ENCODE data around the gene ATMIN.

The ATMIN gene

GRCh38 chr16:81035398-81035974 lies at the start of gene ATMIN:
Gene ATMIN (plus strand): TSS chr16:81035842. CDS start chr16:81035871, 29 bp downstream.
- TF ChIP-seq CTCF (IDR thresholded peaks at IDR 0.05) = peak; percentile 95
- peak within 1 kb of the TSS; percentile 74 for H2AFZ ChIP-seq
- H3K4me3 ChIP-seq (ENCODE audit: low read depth, low read length) = peak within 1 kb of the TSS; percentile 64
- H3K79me2 ChIP-seq = peaks cover 19% of the 10 kb centered on the region
- peak within 1 kb of the TSS; percentile 12 for H3K27ac ChIP-seq
- no peaks in the 10 kb centered on the region for H3K9me3 ChIP-seq (ENCODE audit: control insufficient read depth, low read length)
- no peak within 1 kb of the TSS for H3K9ac ChIP-seq
- no peaks in the 10 kb centered on the region for H3K27me3 ChIP-seq (ENCODE audit: control insufficient read depth, insufficient read depth, low read length)
- H3K36me3 ChIP-seq (ENCODE audit: control insufficient read depth, insufficient read depth, low read length) = no peaks in the 10 kb centered on the region
- H3K4me2 ChIP-seq (ENCODE audit: low read length) = peak within 1 kb of the TSS; percentile 85
- H3K4me1 ChIP-seq = peaks cover 5% of the 10 kb centered on the region

- H3K4me3 ChIP-seq (ENCODE audit: low read depth, low read length) = no peak overlapping the region
- no peak overlapping the region for H3K27ac ChIP-seq
- no peak overlapping the region for H3K9ac ChIP-seq
- no peaks in the 10 kb centered on the region for H3K4me1 ChIP-seq
- no peaks in the 10 kb centered on the region for H3K27me3 ChIP-seq (ENCODE audit: control insufficient read depth, insufficient read depth, low read length)
- H3K9me3 ChIP-seq (ENCODE audit: control insufficient read depth, low read length) = no peaks in the 10 kb centered on the region
- H3K36me3 ChIP-seq (ENCODE audit: control insufficient read depth, insufficient read depth, low read length) = no peaks in the 10 kb centered on the region
- TF ChIP-seq CTCF (IDR thresholded peaks at IDR 0.05) = no peak
- no peak overlapping the region for H3K4me2 ChIP-seq (ENCODE audit: low read length)
- H3K79me2 ChIP-seq = peaks cover 9% of the 10 kb centered on the region
- H2AFZ ChIP-seq = no peak overlapping the region
Measured at GRCh38 chr16:80986557-80986956, 49.1 kb upstream of the ATMIN start.

GRCh38 chr16:80988756-80989155 lies 46.9 kb upstream of the ATMIN start:
- Histone ChIP-seq H3K4me2 (ENCODE audit: low read length) (no peak overlapping the region), H3K79me2 (peaks cover 9% of the 10 kb centered on the region), H3K27ac (no peak overlapping the region), H3K4me3 (ENCODE audit: low read depth, low read length) (no peak overlapping the region), H2AFZ (no peak overlapping the region), H3K36me3 (ENCODE audit: control insufficient read depth, insufficient read depth, low read length) (no peaks in the 10 kb centered on the region), H3K4me1 (no peaks in the 10 kb centered on the region), H3K9ac (no peak overlapping the region), H3K9me3 (ENCODE audit: control insufficient read depth, low read length) (no peaks in the 10 kb centered on the region), H3K27me3 (ENCODE audit: control insufficient read depth, insufficient read depth, low read length) (no peaks in the 10 kb centered on the region)
- TF ChIP-seq CTCF (IDR thresholded peaks at IDR 0.05) = no peak

- Histone ChIP-seq H3K9me3 (ENCODE audit: control insufficient read depth, low read length) (no peaks in the 10 kb centered on the region), H2AFZ (no peak overlapping the region), H3K27ac (no peak overlapping the region), H3K4me1 (no peaks in the 10 kb centered on the region), H3K79me2 (peaks cover 9% of the 10 kb centered on the region), H3K4me3 (ENCODE audit: low read depth, low read length) (no peak overlapping the region), H3K36me3 (ENCODE audit: control insufficient read depth, insufficient read depth, low read length) (no peaks in the 10 kb centered on the region), H3K27me3 (ENCODE audit: control insufficient read depth, insufficient read depth, low read length) (no peaks in the 10 kb centered on the region), H3K9ac (no peak overlapping the region), H3K4me2 (ENCODE audit: low read length) (no peak overlapping the region)
- no peak for TF ChIP-seq CTCF (IDR thresholded peaks at IDR 0.05)
Measured at GRCh38 chr16:80989801-80990200, 45.8 kb upstream of the ATMIN start.

- Histone ChIP-seq H3K27ac (no peak overlapping the region), H2AFZ (no peak overlapping the region), H3K9me3 (ENCODE audit: control insufficient read depth, low read length) (no peaks in the 10 kb centered on the region), H3K4me3 (ENCODE audit: low read depth, low read length) (no peak overlapping the region), H3K79me2 (peaks cover 13% of the 10 kb centered on the region), H3K4me1 (no peaks in the 10 kb centered on the region), H3K27me3 (ENCODE audit: control insufficient read depth, insufficient read depth, low read length) (no peaks in the 10 kb centered on the region), H3K9ac (no peak overlapping the region), H3K36me3 (ENCODE audit: control insufficient read depth, insufficient read depth, low read length) (no peaks in the 10 kb centered on the region), H3K4me2 (ENCODE audit: low read length) (no peak overlapping the region)
- TF ChIP-seq CTCF (IDR thresholded peaks at IDR 0.05) = no peak
Measured at GRCh38 chr16:80990577-80990976, 45.1 kb upstream of the ATMIN start.

Data from parathyroid adenoma (tissue), 2 donors.